IPS DF 6.9 (cell line): ENCODE data around the gene RIOX2.
"Not testable (repeated sequence)": the region's sequence is repeated elsewhere in the genome, so short reads cannot be mapped to it uniquely, and the experiment has no call there.

Source experiments
- DNase-seq: peaks from one replicate; pipeline ENCODE4 v3.0.0-alpha.2; 2013; ENCODE audit warnings: low read depth, low spot score
- H3K27ac ChIP-seq: one replicate; pipeline ENCODE4 v1.5.1; 2013; ENCODE audit warnings: low read length, control low read depth
- H3K27me3 ChIP-seq: 2 replicates; pipeline ENCODE4 v1.6.1; 2013; ENCODE audit warnings: mild to moderate bottlenecking, low read length; ENCODE audit not compliant: control insufficient read depth, insufficient read depth
- H3K36me3 ChIP-seq: 2 replicates; pipeline ENCODE4 v1.6.1; 2013; ENCODE audit warnings: low read length; ENCODE audit not compliant: control insufficient read depth, insufficient read depth
- H3K4me1 ChIP-seq: 2 replicates; pipeline ENCODE4 v1.6.1; 2013; ENCODE audit warnings: low read length; ENCODE audit not compliant: control insufficient read depth, insufficient read depth
- H3K4me3 ChIP-seq: 2 replicates; pipeline ENCODE4 v1.5.1; 2013; ENCODE audit warnings: mild to moderate bottlenecking, low read length
- H3K9me3 ChIP-seq: 2 replicates; pipeline ENCODE4 v1.6.1; 2013; ENCODE audit warnings: low read length, inconsistent platforms; ENCODE audit not compliant: control insufficient read depth, insufficient read depth
- WGBS: extraction: QIAGEN DNeasy Blood & Tissue Kit; methylation state at CpG from one replicate; pipeline ENCODE4 v1.1.7; 2013; ENCODE audit warnings: mixed read lengths, missing lambda C conversion rate; ENCODE audit not compliant: insufficient read length, insufficient coverage; 5-methylcytosine and 5-hydroxymethylcytosine counted together

The RIOX2 gene

DNA sequence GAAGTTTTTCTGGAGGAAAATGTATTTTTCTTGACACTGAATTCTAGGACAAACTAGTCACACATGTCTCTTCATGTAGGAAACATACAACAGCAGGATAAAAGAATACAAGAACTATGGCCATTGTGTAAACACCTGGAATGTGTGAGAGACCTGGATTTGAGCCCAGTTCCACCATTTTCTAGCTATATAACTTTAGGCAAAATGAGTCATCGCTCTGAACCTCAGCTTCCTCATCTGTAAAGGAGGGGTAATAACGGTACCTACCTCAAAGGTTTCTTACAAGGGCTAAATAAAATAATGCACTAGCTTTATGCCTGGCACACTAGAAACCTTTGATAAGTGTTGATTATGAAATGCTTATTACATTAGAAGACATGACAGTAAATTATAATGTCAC, 57.8 kb downstream of the RIOX2 start:
- Histone ChIP-seq H3K36me3 (no peaks in the 10 kb centered on the region), H3K4me3 (no peak overlapping the region), H3K27me3 (no peaks in the 10 kb centered on the region), H3K4me1 (peaks cover 1% of the 10 kb centered on the region; the same call in 1 of the 2 replicates), H3K27ac (no peak overlapping the region), H3K9me3 (no peaks in the 10 kb centered on the region)
- WGBS = no CpG with 5 or more reads among the region's 2 CpGs
- DNase-seq = no peak

DNA sequence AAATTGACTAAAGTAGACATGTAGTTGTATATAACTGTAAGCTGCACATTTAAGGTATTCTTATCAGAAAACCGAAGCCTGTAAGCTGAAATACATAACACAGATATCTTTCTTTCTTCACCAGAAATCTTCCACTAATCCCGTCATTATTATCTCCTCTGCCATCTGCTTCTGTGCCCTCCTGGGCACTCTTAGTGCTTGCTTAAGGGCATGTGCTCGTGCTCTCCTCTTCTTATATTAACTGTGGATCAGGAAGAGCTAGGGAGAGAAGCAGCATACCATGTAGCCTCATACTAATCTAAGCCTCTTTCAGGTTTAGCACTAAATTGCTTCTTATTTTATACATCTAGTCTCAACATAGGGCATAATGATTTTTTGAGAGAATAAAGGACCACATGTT, 60.8 kb downstream of the RIOX2 start:
- DNase-seq = no peak
- no CpG with 5 or more reads among the region's 3 CpGs for WGBS
- H3K36me3 ChIP-seq = no peaks in the 10 kb centered on the region
- no peak overlapping the region for H3K4me3 ChIP-seq
- H3K4me1 ChIP-seq = peaks cover 1% of the 10 kb centered on the region; the same call in 1 of the 2 replicates
- no peaks in the 10 kb centered on the region for H3K27me3 ChIP-seq
- H3K9me3 ChIP-seq = no peaks in the 10 kb centered on the region
- no peak overlapping the region for H3K27ac ChIP-seq

DNA sequence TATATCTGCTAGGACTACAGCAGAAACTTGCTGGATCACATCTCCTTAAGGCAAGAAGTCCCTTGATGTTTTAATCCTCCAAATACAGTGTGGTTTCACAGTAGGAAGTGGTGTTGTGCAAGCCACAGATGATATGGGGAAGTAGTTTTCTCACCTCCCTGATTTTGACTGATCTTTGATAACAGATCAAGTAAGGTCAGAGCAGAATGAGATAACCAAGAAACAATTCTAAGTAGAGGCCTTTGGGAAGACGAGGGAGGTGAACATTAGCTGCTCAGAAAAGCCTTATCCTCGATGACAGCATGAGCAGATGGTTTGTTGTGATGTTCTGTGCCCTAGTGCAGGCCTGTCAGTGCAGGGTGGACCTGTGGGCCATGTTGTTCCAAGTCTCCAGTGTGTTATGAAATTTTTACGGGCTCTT, 61.3 kb downstream of the RIOX2 start:
- H3K27ac ChIP-seq = no peak overlapping the region
- peaks cover 1% of the 10 kb centered on the region; the same call in 1 of the 2 replicates for H3K4me1 ChIP-seq
- no peak overlapping the region for H3K4me3 ChIP-seq
- DNase-seq = no peak
- H3K36me3 ChIP-seq = no peaks in the 10 kb centered on the region
- no peaks in the 10 kb centered on the region for H3K27me3 ChIP-seq
- WGBS = no CpG with 5 or more reads among the region's 3 CpGs
- H3K9me3 ChIP-seq = no peaks in the 10 kb centered on the region

DNA sequence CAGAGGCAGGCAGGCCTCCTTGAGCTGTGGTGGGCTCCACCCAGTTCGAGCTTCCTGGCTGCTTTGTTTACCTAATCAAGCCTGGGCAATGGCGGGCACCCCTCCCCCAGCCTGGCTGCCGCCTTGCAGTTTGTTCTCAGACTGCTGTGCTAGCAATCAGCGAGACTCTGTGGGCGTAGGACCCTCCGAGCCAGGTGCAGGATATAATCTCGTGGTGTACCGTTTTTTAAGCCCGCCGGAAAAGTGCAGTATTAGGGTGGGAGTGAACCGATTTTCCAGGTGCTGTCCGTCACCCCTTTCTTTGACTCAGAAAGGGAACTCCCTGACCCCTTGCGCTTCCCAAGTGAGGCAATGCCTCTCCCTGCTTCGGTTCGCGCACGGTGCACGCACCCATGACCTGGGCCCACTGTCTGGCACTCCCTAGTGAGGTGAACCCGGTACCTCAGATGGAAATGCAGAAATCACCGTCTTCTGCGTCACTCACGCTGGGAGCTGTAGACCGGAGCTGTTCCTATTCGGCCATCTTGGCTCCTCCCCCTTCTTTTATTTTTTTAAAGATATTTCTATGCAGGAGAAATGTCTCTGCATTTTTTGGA, 61.9 kb downstream of the RIOX2 start:
- not testable (repeated sequence) for H3K9me3 ChIP-seq, H3K27ac ChIP-seq, H3K27me3 ChIP-seq, H3K36me3 ChIP-seq, H3K4me3 ChIP-seq, DNase-seq, H3K4me1 ChIP-seq
- no CpG with 5 or more reads among the region's 24 CpGs for WGBS

DNA sequence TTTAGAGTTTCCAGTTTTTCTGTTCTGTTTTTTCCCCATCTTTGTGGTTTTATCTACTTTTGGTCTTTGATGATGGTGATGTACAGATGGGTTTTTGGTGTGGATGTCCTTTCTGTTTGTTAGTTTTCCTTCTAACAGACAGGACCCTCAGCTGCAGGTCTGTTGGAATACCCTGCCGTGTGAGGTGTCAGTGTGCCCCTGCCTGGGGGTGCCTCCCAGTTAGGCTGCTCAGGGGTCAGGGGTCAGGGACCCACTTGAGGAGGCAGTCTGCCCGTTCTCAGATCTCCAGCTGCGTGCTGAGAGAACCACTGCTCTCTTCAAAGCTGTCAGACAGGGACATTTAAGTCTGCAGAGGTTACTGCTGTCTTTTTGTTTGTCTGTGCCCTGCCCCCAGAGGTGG, 62.4 kb downstream of the RIOX2 start:
- WGBS = no CpG with 5 or more reads among the region's 3 CpGs
- H3K9me3 ChIP-seq, H3K4me3 ChIP-seq, H3K36me3 ChIP-seq, DNase-seq, H3K27me3 ChIP-seq, H3K4me1 ChIP-seq, H3K27ac ChIP-seq: not testable (repeated sequence)

DNA sequence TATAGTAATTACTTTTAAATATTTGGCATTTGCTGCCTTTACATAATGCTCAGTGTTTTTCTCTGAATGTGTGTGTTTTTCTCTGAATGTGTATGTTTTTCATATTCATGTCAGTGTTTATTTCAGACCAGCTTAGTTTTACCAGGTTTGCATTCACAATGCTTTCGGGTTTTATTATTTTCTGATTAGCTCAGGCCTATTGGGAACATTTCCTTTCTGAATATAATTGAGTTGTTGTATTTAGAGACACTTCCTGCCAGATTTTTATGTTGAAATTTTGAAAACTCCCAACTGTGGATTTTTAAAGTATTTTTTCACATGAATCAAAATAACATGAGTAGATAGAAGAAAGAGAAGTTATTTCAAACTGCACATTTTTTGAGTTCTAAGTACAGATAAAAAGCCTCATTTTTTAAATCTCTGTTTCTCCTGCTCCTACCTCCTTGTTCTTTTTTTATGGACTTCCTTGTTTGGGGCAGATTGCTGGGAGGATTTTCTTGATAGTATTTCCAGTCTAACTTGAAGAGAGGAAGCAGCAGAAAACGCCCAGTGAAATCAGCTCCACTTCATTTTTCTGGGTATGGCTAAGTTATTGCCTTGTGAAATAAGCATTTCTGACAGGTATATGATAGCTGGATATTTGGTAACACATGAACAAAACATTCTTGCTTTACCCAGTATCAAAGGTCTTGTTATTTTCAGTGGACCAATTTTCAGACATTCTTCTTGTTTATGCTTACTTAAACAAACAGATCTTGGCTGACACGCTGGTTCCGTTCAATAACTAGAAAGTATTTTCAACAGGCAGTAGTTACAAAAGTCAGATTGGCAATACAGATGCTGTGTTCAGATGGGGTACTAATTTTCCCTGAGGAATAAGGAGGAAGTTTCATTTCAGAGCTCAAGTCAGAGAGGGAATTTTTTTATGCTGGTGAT, 70.7 kb downstream of the RIOX2 start:
- no peaks in the 10 kb centered on the region for H3K27me3 ChIP-seq
- no peak overlapping the region for H3K4me3 ChIP-seq
- DNase-seq = no peak
- H3K9me3 ChIP-seq = no peaks in the 10 kb centered on the region
- no peaks in the 10 kb centered on the region for H3K36me3 ChIP-seq
- no CpG with 5 or more reads among the region's 4 CpGs for WGBS
- H3K4me1 ChIP-seq = no peaks in the 10 kb centered on the region
- H3K27ac ChIP-seq = no peak overlapping the region

DNA sequence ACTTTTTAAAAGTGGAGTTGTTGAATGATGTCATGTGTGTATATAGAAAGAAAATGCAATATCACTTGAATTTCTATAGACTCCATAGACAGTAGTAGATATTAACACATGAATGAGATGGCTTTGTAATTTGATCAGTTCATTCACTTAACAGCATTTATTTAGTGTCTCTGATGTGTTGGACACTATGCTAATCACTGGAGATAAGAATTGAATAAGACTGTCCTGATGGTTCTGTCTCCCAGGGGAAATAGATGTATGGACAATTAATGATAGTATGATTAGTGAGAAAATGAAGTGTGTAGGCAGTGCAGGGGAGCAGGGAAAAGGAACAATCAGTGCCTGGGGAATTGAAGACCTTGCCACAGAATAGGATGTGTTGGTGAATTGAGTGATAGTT, 72.9 kb downstream of the RIOX2 start:
- no peak overlapping the region for H3K27ac ChIP-seq
- no peaks in the 10 kb centered on the region for H3K4me1 ChIP-seq
- H3K9me3 ChIP-seq = no peaks in the 10 kb centered on the region
- no peak for DNase-seq
- no peaks in the 10 kb centered on the region for H3K36me3 ChIP-seq
- no peaks in the 10 kb centered on the region for H3K27me3 ChIP-seq
- no peak overlapping the region for H3K4me3 ChIP-seq

DNA sequence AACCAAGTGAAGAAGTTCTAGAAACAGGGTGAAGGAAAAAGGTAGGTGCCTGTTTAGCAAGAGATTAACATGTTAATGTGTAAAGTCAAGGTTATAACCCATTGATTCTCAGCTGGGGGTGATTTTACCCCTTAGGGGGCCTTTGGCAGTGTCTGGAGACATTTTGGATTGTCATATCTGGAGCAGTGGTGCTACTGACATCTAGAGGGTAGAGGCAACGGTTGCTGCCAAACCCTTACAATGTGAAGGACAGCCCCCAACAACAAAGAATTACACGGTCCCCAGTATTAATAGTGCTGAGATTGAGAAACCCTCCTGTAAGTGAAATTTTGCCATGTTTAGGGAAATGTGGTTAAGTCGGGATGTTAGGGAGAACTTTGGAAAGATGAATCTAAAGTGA, 75.7 kb downstream of the RIOX2 start:
- Histone ChIP-seq H3K27me3 (no peaks in the 10 kb centered on the region), H3K36me3 (no peaks in the 10 kb centered on the region), H3K27ac (no peak overlapping the region), H3K4me3 (no peak overlapping the region), H3K4me1 (no peaks in the 10 kb centered on the region), H3K9me3 (no peaks in the 10 kb centered on the region)
- no peak for DNase-seq
- 100% methylated on average over 1 of the region's 3 CpGs for WGBS

DNA sequence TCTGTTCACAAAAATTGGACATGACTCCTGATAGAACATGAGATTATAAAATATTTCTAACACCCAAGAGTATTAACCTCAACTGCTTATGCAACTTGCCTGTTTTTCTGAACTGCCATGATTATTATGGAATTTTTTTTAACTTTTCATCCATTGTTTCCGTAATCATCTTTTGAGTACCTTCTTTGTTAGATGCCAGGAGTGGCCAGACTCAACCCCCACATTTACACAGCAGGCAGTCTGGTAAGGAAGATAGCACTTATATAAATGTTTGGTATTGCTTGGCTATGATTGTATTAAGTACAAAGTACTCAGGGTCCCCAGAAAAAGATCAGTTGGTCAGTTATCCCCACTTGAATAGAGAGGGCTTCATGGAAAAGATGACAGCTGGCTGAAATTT, 76.1 kb downstream of the RIOX2 start:
- H3K36me3 ChIP-seq = no peaks in the 10 kb centered on the region
- H3K4me1 ChIP-seq = no peaks in the 10 kb centered on the region
- no peaks in the 10 kb centered on the region for H3K27me3 ChIP-seq
- H3K27ac ChIP-seq = no peak overlapping the region
- no peaks in the 10 kb centered on the region for H3K9me3 ChIP-seq
- H3K4me3 ChIP-seq = no peak overlapping the region
- no peak for DNase-seq
- WGBS = no CpG with 5 or more reads among the region's 1 CpG

DNA sequence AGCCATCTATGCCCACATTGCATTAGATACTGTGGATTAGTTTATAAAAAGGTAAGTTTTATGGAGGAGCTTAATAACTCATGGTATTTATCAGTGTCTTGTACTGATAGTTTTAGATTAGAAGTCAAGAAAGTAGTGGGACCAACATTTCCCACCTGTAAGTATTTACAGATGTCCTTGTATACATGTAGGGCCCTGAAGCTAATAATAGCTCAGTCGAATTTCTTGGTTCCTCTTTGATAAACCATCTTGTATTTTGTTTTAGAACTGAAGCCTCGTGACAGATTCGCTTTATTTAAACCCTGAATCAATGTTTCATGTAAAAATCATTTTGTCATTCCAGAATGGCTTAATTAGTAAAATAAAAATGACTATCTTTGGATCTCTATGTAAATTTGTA, 77.0 kb downstream of the RIOX2 start:
- no CpG with 5 or more reads among the region's 3 CpGs for WGBS
- Histone ChIP-seq H3K36me3 (no peaks in the 10 kb centered on the region), H3K27ac (no peak overlapping the region), H3K4me1 (no peaks in the 10 kb centered on the region), H3K9me3 (no peaks in the 10 kb centered on the region), H3K27me3 (no peaks in the 10 kb centered on the region), H3K4me3 (no peak overlapping the region)
- DNase-seq = no peak

DNA sequence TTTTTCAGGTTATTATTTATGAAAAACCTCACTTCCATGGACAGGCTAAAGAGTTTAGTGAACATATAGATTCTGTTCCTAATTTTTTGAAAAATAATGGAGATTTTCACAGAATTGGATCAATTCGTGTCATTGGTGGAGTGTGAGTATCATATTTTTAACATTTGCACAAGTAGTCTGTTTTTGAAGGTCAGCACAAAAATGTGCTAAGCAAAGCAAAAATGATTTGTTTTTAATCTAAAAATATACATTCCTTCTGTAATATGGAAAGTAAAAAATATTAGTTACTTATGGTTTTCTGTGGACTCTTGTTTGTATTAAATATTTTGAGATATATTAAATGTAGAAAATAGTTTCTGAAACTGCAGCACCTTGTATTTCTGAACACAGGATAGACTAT, 79.4 kb downstream of the RIOX2 start:
- DNase-seq = no peak
- WGBS = no CpG with 5 or more reads among the region's 1 CpG
- Histone ChIP-seq H3K27me3 (no peaks in the 10 kb centered on the region), H3K4me1 (no peaks in the 10 kb centered on the region), H3K9me3 (no peaks in the 10 kb centered on the region), H3K4me3 (no peak overlapping the region), H3K27ac (no peak overlapping the region), H3K36me3 (no peaks in the 10 kb centered on the region)
